Measurements from ENCODE around the gene ARL5C.

The ARL5C gene

DNA sequence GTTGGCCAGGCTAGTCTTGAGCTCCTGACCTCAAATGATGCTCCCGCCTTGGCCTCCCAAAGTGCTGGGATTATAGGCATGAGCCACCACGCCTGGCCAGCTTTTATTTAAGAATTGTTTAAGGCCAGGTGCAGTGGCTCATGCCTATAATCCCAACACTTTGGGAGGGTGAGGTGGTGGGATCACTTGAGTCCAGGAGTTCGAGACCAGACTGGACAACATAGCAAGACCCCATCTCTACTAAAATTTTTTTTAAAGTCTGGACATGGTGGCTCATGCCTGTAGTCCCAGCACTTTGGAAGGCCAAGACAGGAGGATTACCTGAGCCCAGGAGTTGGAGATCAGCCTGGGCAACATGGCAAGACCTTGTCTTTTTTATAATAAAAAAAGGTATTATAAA is 19.7 kb downstream of the ARL5C start:
- WGBS (ENCODE audit: insufficient coverage), result 100% methylated on average over 2 of the region's 3 CpGs
- H3K4me1 ChIP-seq (ENCODE audit: control extremely low read depth in 1 of 4, control insufficient read depth in 4 of 4, insufficient read depth in 4 of 4, low read length in 3 of 4), result peaks cover 0 to 10% (median 7%) of the 10 kb centered on the region in 4 experiments
- CTCF ChIA-PET, result interaction anchor here (0.6 to 2.1 kb wide), 5 partner anchors 15 to 277 kb away, joined by 3 to 5 read pairs (median 4); no protein-coding TSS in a partner anchor
- H3K9me3 ChIP-seq (ENCODE audit: control extremely low read depth in 1 of 5, control insufficient read depth in 4 of 5, insufficient read depth in 2 of 5, low read depth in 1 of 5, low read length in 4 of 5), result no peaks in the 10 kb centered on the region
- POLR2A ChIA-PET, result no interaction called here
- no peak overlapping the region for H3K27ac ChIP-seq (ENCODE audit: insufficient read depth in 1 of 2, low read depth in 1 of 2, low read length in 2 of 2, poor library complexity in 1 of 2, severe bottlenecking in 2 of 2)
- DNase-seq, result no peak
- no peak overlapping the region for H3K4me3 ChIP-seq (ENCODE audit: control insufficient read depth in 1 of 7, extremely low read depth in 1 of 7, insufficient read depth in 4 of 7, low read depth in 2 of 7, low read length in 6 of 7)
- peaks cover 0 to 34% (median 28%) of the 10 kb centered on the region in 5 experiments for H3K27me3 ChIP-seq (replicated peaks in 2 of 5; ENCODE audit: control insufficient read depth in 4 of 5, insufficient read depth in 5 of 5, low read length in 4 of 5)
- H3K36me3 ChIP-seq (ENCODE audit: control insufficient read depth in 4 of 4, insufficient read depth in 4 of 4, low read length in 3 of 4), result no peaks in the 10 kb centered on the region

DNA sequence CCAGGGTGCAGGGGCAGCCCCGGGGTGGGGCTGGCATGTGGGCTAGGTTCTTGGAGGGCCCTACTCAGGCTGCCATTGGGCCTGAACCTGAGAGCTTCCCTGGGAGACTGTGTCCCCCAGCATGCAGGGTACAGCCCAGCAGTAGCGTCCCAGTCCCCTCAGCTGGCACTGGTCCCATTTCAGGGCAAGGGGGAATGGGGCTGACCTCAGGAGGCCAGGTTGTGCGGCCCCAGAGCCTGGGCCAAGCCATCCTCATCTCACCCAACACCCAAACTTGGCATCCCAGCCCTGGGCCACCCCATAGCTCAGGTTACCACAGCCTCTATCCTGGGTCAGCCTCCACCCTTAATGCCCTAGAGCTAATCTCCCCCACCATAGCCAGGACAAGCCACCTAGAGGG is 20.8 kb downstream of the ARL5C start:
- WGBS (ENCODE audit: insufficient coverage), result 100% methylated on average over 2 of the region's 3 CpGs
- Histone ChIP-seq H3K27ac (ENCODE audit: insufficient read depth in 1 of 2, low read depth in 1 of 2, low read length in 2 of 2, poor library complexity in 1 of 2, severe bottlenecking in 2 of 2) (no peak overlapping the region), H3K9me3 (ENCODE audit: control extremely low read depth in 1 of 5, control insufficient read depth in 4 of 5, insufficient read depth in 2 of 5, low read depth in 1 of 5, low read length in 4 of 5) (no peaks in the 10 kb centered on the region), H3K36me3 (ENCODE audit: control insufficient read depth in 4 of 4, insufficient read depth in 4 of 4, low read length in 3 of 4) (no peaks in the 10 kb centered on the region), H3K4me3 (ENCODE audit: control insufficient read depth in 1 of 7, extremely low read depth in 1 of 7, insufficient read depth in 4 of 7, low read depth in 2 of 7, low read length in 6 of 7) (no peak overlapping the region), H3K4me1 (ENCODE audit: control extremely low read depth in 1 of 4, control insufficient read depth in 4 of 4, insufficient read depth in 4 of 4, low read length in 3 of 4) (peaks cover 0 to 5% (median 4%) of the 10 kb centered on the region in 4 experiments), H3K27me3 (replicated peaks in 2 of 5; ENCODE audit: control insufficient read depth in 4 of 5, insufficient read depth in 5 of 5, low read length in 4 of 5) (peaks cover 0 to 23% (median 19%) of the 10 kb centered on the region in 5 experiments)
- no peak for DNase-seq
- ChIA-PET POLR2A (interaction anchor here (0.6 kb wide), 1 partner anchor 9 kb away, joined by 4 read pairs; no protein-coding TSS in a partner anchor), CTCF (interaction anchor here (0.5 to 2.1 kb wide), 6 partner anchors 16 to 161 kb away, joined by 4 to 8 read pairs (median 4); no protein-coding TSS in a partner anchor)

DNA sequence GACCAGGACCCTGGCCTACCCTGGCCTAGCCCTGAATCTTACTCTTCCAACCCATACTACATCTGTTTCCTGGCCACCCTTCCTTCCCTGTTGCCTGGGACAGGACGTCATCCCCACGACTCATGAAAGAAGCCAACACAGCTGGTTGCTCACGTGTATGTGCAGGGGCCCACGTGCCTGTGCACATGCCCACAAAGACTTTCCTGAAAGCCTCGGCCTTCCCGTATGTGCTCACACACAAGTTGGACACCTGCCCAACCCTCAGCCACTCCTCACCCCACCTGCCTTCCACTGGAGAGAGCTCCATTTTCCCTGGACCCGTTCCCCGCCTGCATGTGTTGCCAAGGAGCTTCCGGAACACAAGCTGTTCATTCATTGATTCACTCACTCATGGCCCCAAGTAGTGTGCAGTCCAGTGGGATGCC is 21.5 kb downstream of the ARL5C start:
- CTCF ChIA-PET, result interaction anchor here (1.0 to 2.1 kb wide), 4 partner anchors 17 to 74 kb away, joined by 4 to 8 read pairs (median 5); no protein-coding TSS in a partner anchor
- peak in 2 of 3 donors; percentile 26 to 45 for DNase-seq
- peaks cover 0 to 16% (median 15%) of the 10 kb centered on the region in 5 experiments for H3K27me3 ChIP-seq (replicated peaks in 2 of 5; ENCODE audit: control insufficient read depth in 4 of 5, insufficient read depth in 5 of 5, low read length in 4 of 5)
- peaks cover 0 to 5% (median 4%) of the 10 kb centered on the region in 4 experiments for H3K4me1 ChIP-seq (ENCODE audit: control extremely low read depth in 1 of 4, control insufficient read depth in 4 of 4, insufficient read depth in 4 of 4, low read length in 3 of 4)
- POLR2A ChIA-PET, result interaction anchor here (0.6 to 1.2 kb wide), 2 partner anchors 10 to 50 kb away, joined by 3 to 4 read pairs; no protein-coding TSS in a partner anchor
- no peaks in the 10 kb centered on the region for H3K36me3 ChIP-seq (ENCODE audit: control insufficient read depth in 4 of 4, insufficient read depth in 4 of 4, low read length in 3 of 4)
- no peaks in the 10 kb centered on the region for H3K9me3 ChIP-seq (ENCODE audit: control extremely low read depth in 1 of 5, control insufficient read depth in 4 of 5, insufficient read depth in 2 of 5, low read depth in 1 of 5, low read length in 4 of 5)
- 0% methylated on average over 6 of the region's 9 CpGs for WGBS (ENCODE audit: insufficient coverage)
- no peak overlapping the region for H3K27ac ChIP-seq (ENCODE audit: insufficient read depth in 1 of 2, low read depth in 1 of 2, low read length in 2 of 2, poor library complexity in 1 of 2, severe bottlenecking in 2 of 2)
- no peak overlapping the region for H3K4me3 ChIP-seq (ENCODE audit: control insufficient read depth in 1 of 7, extremely low read depth in 1 of 7, insufficient read depth in 4 of 7, low read depth in 2 of 7, low read length in 6 of 7)

DNA sequence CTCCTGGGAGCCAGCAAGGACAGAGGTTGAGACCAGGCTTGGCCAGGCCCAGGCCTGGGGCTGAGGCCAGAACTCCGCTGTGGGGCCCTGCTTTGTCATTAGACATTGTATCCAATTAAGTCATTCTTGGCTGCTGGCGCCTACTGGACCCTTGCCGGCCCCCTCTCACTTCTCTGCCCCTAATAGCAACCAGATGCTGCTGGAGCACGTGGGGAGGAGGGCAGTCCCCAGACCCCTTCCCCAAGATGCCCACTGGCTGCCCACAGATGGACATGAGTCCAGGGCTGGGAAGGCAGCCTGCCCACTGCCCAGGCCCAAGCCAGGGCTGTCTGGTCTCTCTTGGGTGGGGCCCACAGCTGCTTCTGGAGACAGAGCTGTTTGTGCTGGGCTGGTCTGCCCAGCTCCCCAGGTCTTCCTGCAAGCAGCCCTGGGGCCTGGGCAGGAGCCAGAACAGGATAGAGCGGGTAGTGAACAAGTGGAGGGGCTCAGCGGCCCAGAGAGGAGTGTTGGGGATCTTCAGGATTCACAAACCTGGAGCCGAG is 22.3 kb downstream of the ARL5C start:
- DNase-seq, result no peak
- Histone ChIP-seq H3K9me3 (ENCODE audit: control extremely low read depth in 1 of 5, control insufficient read depth in 4 of 5, insufficient read depth in 2 of 5, low read depth in 1 of 5, low read length in 4 of 5) (no peaks in the 10 kb centered on the region), H3K4me3 (ENCODE audit: control insufficient read depth in 1 of 7, extremely low read depth in 1 of 7, insufficient read depth in 4 of 7, low read depth in 2 of 7, low read length in 6 of 7) (no peak overlapping the region), H3K36me3 (ENCODE audit: control insufficient read depth in 4 of 4, insufficient read depth in 4 of 4, low read length in 3 of 4) (no peaks in the 10 kb centered on the region), H3K4me1 (ENCODE audit: control extremely low read depth in 1 of 4, control insufficient read depth in 4 of 4, insufficient read depth in 4 of 4, low read length in 3 of 4) (peaks cover 0 to 5% (median 4%) of the 10 kb centered on the region in 4 experiments), H3K27me3 (replicated peaks in 2 of 5; ENCODE audit: control insufficient read depth in 4 of 5, insufficient read depth in 5 of 5, low read length in 4 of 5) (peaks cover 0 to 8% (median 7%) of the 10 kb centered on the region in 5 experiments), H3K27ac (ENCODE audit: insufficient read depth in 1 of 2, low read depth in 1 of 2, low read length in 2 of 2, poor library complexity in 1 of 2, severe bottlenecking in 2 of 2) (no peak overlapping the region)
- ChIA-PET POLR2A (interaction anchor here (1.2 kb wide), 1 partner anchor 49 kb away, joined by 3 read pairs; no protein-coding TSS in a partner anchor), CTCF (interaction anchor here (2.2 kb wide), 1 partner anchor 11 kb away, joined by 5 read pairs; no protein-coding TSS in a partner anchor)
- over 99% methylated on average over 7 of the region's 7 CpGs for WGBS (ENCODE audit: insufficient coverage)

DNA sequence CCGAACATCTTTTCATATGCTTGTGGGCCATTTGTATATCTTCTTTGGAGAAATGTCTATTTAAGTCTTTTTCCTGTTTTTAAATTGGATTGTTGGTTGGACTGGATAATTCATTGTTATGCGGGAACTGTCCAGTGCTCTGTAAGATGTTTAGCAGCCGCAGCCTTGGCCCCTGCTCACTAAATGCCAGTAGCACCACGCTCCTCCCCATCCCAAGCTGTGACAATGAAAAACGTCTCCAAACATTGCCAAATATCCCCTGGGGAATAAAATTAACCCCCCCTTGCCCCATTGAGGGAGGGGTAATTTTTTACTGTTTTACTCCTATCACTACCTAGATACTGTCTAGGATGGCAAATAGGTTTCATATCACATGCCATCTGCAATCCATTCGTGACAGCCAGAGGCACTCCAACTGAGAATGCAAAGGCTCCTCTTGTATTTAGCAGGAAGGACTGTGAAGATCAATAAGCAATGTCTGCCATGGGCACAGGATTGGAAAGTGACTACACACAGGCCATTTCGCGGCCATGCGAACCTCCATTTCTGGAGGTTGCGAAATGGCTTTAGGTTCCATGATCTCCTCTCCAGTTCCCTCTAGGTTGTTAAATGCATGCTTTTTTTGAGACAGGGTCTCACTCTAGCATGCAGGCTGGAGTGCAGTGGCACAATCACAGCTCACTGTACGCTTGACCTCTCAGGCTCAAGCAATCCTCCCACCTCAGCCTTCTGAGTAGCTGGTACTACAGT is 23.9 kb downstream of the ARL5C start:
- no peak overlapping the region for H3K27ac ChIP-seq (ENCODE audit: insufficient read depth in 1 of 2, low read depth in 1 of 2, low read length in 2 of 2, poor library complexity in 1 of 2, severe bottlenecking in 2 of 2)
- peaks cover 0 to 8% (median 0%) of the 10 kb centered on the region in 5 experiments for H3K27me3 ChIP-seq (replicated peaks in 2 of 5; ENCODE audit: control insufficient read depth in 4 of 5, insufficient read depth in 5 of 5, low read length in 4 of 5)
- H3K4me3 ChIP-seq (ENCODE audit: control insufficient read depth in 1 of 7, extremely low read depth in 1 of 7, insufficient read depth in 4 of 7, low read depth in 2 of 7, low read length in 6 of 7), result no peak overlapping the region
- H3K9me3 ChIP-seq (ENCODE audit: control extremely low read depth in 1 of 5, control insufficient read depth in 4 of 5, insufficient read depth in 2 of 5, low read depth in 1 of 5, low read length in 4 of 5), result no peaks in the 10 kb centered on the region
- DNase-seq, result no peak
- no peaks in the 10 kb centered on the region for H3K36me3 ChIP-seq (ENCODE audit: control insufficient read depth in 4 of 4, insufficient read depth in 4 of 4, low read length in 3 of 4)
- H3K4me1 ChIP-seq (ENCODE audit: control extremely low read depth in 1 of 4, control insufficient read depth in 4 of 4, insufficient read depth in 4 of 4, low read length in 3 of 4), result peaks cover 0 to 5% (median 4%) of the 10 kb centered on the region in 4 experiments
- 100% methylated on average over 9 of the region's 11 CpGs for WGBS (ENCODE audit: insufficient coverage)
- POLR2A ChIA-PET, result no interaction called here
- CTCF ChIA-PET, result interaction anchor here (2.2 kb wide), 1 partner anchor 9 kb away, joined by 5 read pairs; no protein-coding TSS in a partner anchor

DNA sequence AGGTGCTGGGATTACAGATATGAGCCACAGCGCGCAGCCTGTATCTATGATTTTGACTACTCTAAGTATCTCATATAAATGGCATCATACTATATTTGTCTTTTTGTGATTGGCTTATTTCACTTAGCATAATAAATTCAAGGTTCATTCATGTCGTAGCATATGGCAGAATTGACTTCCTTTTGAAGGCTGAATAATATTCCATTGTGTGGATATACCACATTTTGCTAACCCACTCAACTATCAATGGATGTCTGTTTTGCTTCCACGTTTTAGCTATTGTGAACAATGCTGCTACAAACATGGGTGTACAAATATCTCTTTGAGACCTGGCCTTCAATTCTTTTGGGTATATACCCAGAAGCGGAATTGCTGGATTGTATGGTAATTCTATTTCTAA is 24.7 kb downstream of the ARL5C start:
- Histone ChIP-seq H3K27ac (ENCODE audit: insufficient read depth in 1 of 2, low read depth in 1 of 2, low read length in 2 of 2, poor library complexity in 1 of 2, severe bottlenecking in 2 of 2) (no peak overlapping the region), H3K4me1 (ENCODE audit: control extremely low read depth in 1 of 4, control insufficient read depth in 4 of 4, insufficient read depth in 4 of 4, low read length in 3 of 4) (peaks cover 0 to 5% (median 4%) of the 10 kb centered on the region in 4 experiments), H3K36me3 (ENCODE audit: control insufficient read depth in 4 of 4, insufficient read depth in 4 of 4, low read length in 3 of 4) (no peaks in the 10 kb centered on the region), H3K9me3 (ENCODE audit: control extremely low read depth in 1 of 5, control insufficient read depth in 4 of 5, insufficient read depth in 2 of 5, low read depth in 1 of 5, low read length in 4 of 5) (no peaks in the 10 kb centered on the region), H3K27me3 (replicated peaks in 2 of 5; ENCODE audit: control insufficient read depth in 4 of 5, insufficient read depth in 5 of 5, low read length in 4 of 5) (peaks cover 0 to 8% (median 0%) of the 10 kb centered on the region in 5 experiments), H3K4me3 (ENCODE audit: control insufficient read depth in 1 of 7, extremely low read depth in 1 of 7, insufficient read depth in 4 of 7, low read depth in 2 of 7, low read length in 6 of 7) (no peak overlapping the region)
- 100% methylated on average over 2 of the region's 5 CpGs for WGBS (ENCODE audit: insufficient coverage)
- DNase-seq, result no peak
- ChIA-PET POLR2A (no interaction called here), CTCF (interaction anchor here (2.2 kb wide), 1 partner anchor 8 kb away, joined by 5 read pairs; no protein-coding TSS in a partner anchor)
